GM18505 (cell line): ENCODE measurements around the gene MRPS9.

Source experiments
- ATAC-seq: cut with Tn5 transposase; IDR thresholded peaks from one replicate; pipeline ENCODE4 v1.9.1; 2021; ENCODE audit not compliant: unreplicated experiment
- POLR2A ChIP-seq: IDR thresholded peaks from 4 replicates; pipeline ENCODE4 v1.6.1; 2011; ENCODE audit warnings: borderline replicate concordance; ENCODE audit not compliant: insufficient read depth, insufficient read length; ENCODE audit errors: extremely low read depth

Gene MRPS9

GRCh38 chr2:105141099-105141614 is 103.3 kb downstream of the MRPS9 start:
- TF ChIP-seq POLR2A, result no peak
- ATAC-seq, result no peak

GRCh38 chr2:105142239-105142638 is 104.4 kb downstream of the MRPS9 start:
- ATAC-seq, result no peak
- no peak for TF ChIP-seq POLR2A

- TF ChIP-seq POLR2A, result no peak
- no peak for ATAC-seq
These were observed 105.2 kb downstream of the MRPS9 start for GRCh38 chr2:105143094-105143466.

- TF ChIP-seq POLR2A, result no peak
- no peak for ATAC-seq
These were observed 105.7 kb downstream of the MRPS9 start for GRCh38 chr2:105143467-105144151.

- ATAC-seq, result no peak
- TF ChIP-seq POLR2A, result no peak
These were observed 106.5 kb downstream of the MRPS9 start for GRCh38 chr2:105144152-105144940.

- ATAC-seq, result peak; percentile 57
- TF ChIP-seq POLR2A, result no peak
These were observed 107.1 kb downstream of the MRPS9 start for GRCh38 chr2:105144941-105145300.

GRCh38 chr2:105149272-105149671 is 111.4 kb downstream of the MRPS9 start:
- no peak for ATAC-seq
- TF ChIP-seq POLR2A, result no peak
